ENCODE measurements around the gene STAT2.
"Not testable (repeated sequence)": the region's sequence is repeated elsewhere in the genome, so short reads cannot be mapped to it uniquely, and the experiment has no call there.

GRCh38 chr12:56404227-56404626, 44.3 kb upstream of the STAT2 start:
- not testable (repeated sequence) for TF ChIP-seq SMC3 (IDR thresholded peaks at IDR 0.05; ENCODE audit: borderline replicate concordance, low read length); POLR2AphosphoS5 (IDR thresholded peaks at IDR 0.05; ENCODE audit: low read length); MEF2A (IDR thresholded peaks at IDR 0.05; ENCODE audit: insufficient read depth, low read depth, low read length); MAX (IDR thresholded peaks at IDR 0.05; ENCODE audit: low read depth, low read length)
- TF ChIP-seq, protein P1, sequence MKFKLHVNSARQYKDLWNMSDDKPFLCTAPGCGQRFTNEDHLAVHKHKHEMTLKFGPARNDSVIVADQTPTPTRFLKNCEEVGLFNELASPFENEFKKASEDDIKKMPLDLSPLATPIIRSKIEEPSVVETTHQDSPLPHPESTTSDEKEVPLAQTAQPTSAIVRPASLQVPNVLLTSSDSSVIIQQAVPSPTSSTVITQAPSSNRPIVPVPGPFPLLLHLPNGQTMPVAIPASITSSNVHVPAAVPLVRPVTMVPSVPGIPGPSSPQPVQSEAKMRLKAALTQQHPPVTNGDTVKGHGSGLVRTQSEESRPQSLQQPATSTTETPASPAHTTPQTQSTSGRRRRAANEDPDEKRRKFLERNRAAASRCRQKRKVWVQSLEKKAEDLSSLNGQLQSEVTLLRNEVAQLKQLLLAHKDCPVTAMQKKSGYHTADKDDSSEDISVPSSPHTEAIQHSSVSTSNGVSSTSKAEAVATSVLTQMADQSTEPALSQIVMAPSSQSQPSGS (IDR thresholded peaks at IDR 0.05; ENCODE audit: low read length) = not testable (repeated sequence)
- TF ChIP-seq, protein P2, sequence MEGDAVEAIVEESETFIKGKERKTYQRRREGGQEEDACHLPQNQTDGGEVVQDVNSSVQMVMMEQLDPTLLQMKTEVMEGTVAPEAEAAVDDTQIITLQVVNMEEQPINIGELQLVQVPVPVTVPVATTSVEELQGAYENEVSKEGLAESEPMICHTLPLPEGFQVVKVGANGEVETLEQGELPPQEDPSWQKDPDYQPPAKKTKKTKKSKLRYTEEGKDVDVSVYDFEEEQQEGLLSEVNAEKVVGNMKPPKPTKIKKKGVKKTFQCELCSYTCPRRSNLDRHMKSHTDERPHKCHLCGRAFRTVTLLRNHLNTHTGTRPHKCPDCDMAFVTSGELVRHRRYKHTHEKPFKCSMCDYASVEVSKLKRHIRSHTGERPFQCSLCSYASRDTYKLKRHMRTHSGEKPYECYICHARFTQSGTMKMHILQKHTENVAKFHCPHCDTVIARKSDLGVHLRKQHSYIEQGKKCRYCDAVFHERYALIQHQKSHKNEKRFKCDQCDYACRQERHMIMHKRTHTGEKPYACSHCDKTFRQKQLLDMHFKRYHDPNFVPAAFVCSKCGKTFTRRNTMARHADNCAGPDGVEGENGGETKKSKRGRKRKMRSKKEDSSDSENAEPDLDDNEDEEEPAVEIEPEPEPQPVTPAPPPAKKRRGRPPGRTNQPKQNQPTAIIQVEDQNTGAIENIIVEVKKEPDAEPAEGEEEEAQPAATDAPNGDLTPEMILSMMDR (IDR thresholded peaks at IDR 0.05 in 2 of 3, conservative IDR thresholded peaks at IDR 0.05 in 1 of 3; ENCODE audit: control insufficient read depth in 2 of 3, extremely low read depth in 1 of 3, insufficient read depth in 1 of 3, low read depth in 3 of 3, low read length in 3 of 3) = not testable (repeated sequence)

All from GM12878 (cell line).